ENCODE measurements around the gene EVA1C. TPM values are rescaled to one million over a fixed set of nuclear protein-coding genes. Genes with fewer than 3 reads are reported as not detected.
"Not testable (repeated sequence)": the region's sequence is repeated elsewhere in the genome, so short reads cannot be mapped to it uniquely, and the experiment has no call there.

Gene EVA1C
- polyA plus RNA-seq, 6 donors from 2014 or later, result 0.47 to 0.87 (median 0.57) TPM; not detected in 3

GRCh38 chr21:32482565-32483292, 70.2 kb downstream of the EVA1C start:
- peaks cover 0 to 3% (median 0%) of the 10 kb centered on the region in 7 donors for H3K9me3 Mint-ChIP-seq
- DNase-seq, result no peak

GRCh38 chr21:32483293-32483595, 70.7 kb downstream of the EVA1C start:
- H3K9me3 Mint-ChIP-seq, result peaks cover 0 to 3% (median 0%) of the 10 kb centered on the region in 7 donors
- ATAC-seq (ENCODE audit: low read depth in 2 of 2) (no peak), DNase-seq (no peak)
- no peak overlapping the region for H3K27ac Mint-ChIP-seq
- peaks cover 4 to 14% (median 9%) of the 10 kb centered on the region in 3 donors for H3K27me3 Mint-ChIP-seq
- peaks cover 0 to 4% of the 10 kb centered on the region in 2 donors for H3K36me3 Mint-ChIP-seq
- H3K4me1 Mint-ChIP-seq, result no peaks in the 10 kb centered on the region
- no peak overlapping the region for H3K4me3 Mint-ChIP-seq

More at GRCh38 chr21:32482565-32483292, 70.2 kb downstream of the EVA1C start:
- Mint-ChIP-seq H3K27me3 (peaks cover 4 to 14% (median 9%) of the 10 kb centered on the region in 3 donors), H3K27ac (peak overlapping the region in 1 of 6 donors; percentile 52), H3K4me3 (no peak overlapping the region), H3K4me1 (no peaks in the 10 kb centered on the region), H3K36me3 (peaks cover 0 to 4% of the 10 kb centered on the region in 2 donors)
- no peak for ATAC-seq (ENCODE audit: low read depth in 2 of 2)

DNA sequence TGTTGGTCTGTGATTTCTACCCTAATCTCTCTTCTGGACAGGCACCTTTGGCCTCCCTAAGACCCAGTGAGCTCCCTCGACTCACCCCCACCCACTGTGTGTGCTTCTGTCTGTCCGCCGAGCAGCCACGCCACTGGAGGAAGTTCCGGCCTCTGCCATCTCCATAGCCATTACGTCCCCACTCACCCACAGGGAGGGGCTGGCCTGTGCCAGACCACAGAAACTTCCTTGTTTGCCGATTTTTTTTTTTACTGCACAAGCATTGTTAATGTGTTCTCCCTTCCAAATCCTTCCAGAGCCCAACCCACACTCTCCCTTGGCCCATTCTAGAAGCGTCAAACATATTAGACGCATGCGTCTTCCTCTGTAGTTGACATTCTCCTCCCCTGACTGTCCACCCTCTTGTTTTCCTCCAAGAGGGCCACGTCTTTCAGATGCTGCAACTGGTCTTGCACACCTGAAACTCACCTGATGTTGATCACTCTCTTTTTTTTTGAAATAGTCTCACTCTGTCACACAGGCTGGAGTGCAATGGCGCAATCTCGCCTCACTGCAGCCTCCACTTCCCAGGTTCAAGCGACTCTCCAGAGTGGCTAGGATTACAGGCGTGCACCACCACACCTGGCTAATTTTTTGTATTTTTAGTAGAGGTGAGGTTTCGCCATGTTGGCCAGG, 72.3 kb downstream of the EVA1C start:
- Mint-ChIP-seq H3K9me3 (peaks cover 2 to 8% (median 6%) of the 10 kb centered on the region in 7 donors), H3K27me3 (peaks cover 4 to 14% (median 9%) of the 10 kb centered on the region in 3 donors), H3K4me3 (no peak overlapping the region), H3K36me3 (peaks cover 4 to 6% of the 10 kb centered on the region in 2 donors), H3K27ac (no peak overlapping the region), H3K4me1 (no peaks in the 10 kb centered on the region)
- DNase-seq (no peak), ATAC-seq (ENCODE audit: low read depth in 2 of 2) (no peak)

DNA sequence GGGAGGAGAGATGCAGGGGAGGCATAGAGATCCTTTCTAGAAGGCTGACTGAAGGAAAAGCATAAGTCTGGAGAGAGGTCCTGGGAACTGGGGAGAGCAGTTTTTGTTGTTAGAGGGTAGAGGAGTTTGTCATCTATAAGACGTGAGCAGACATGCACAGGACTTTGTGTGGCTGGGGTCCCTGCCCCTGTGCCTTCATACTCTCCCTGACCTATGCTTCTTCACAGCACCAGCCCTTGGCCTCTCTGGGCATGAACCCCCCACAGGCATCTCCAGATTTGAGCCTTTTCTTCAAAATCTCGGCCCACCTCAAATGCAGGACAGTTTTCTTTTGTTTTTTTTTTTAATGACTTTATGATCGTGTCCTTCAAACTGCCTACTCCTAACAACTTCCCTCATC, 79.9 kb downstream of the EVA1C start:
- no peak for ATAC-seq (ENCODE audit: low read depth in 2 of 2)
- Mint-ChIP-seq H3K27ac (no peak overlapping the region), H3K4me3 (no peak overlapping the region), H3K9me3 (peaks cover 2 to 10% (median 6%) of the 10 kb centered on the region in 7 donors), H3K36me3 (peaks cover 0 to 6% of the 10 kb centered on the region in 2 donors), H3K27me3 (peaks cover 0 to 6% (median 4%) of the 10 kb centered on the region in 3 donors), H3K4me1 (no peaks in the 10 kb centered on the region)
- no peak for DNase-seq

- Mint-ChIP-seq H3K9me3 (peaks cover 0 to 7% (median 0%) of the 10 kb centered on the region in 7 donors), H3K27me3 (peaks cover 0 to 6% (median 4%) of the 10 kb centered on the region in 3 donors), H3K4me3 (no peak overlapping the region), H3K4me1 (no peaks in the 10 kb centered on the region), H3K36me3 (no peaks in the 10 kb centered on the region), H3K27ac (no peak overlapping the region)
- no peak for ATAC-seq (ENCODE audit: low read depth in 2 of 2)
- no peak for DNase-seq
These were observed 82.6 kb downstream of the EVA1C start for GRCh38 chr21:32494934-32495709.

GRCh38 chr21:32496568-32496967, 84.1 kb downstream of the EVA1C start:
- Mint-ChIP-seq H3K9me3 (peaks cover 0 to 3% (median 0%) of the 10 kb centered on the region in 7 donors), H3K27ac (no peak overlapping the region), H3K4me1 (no peaks in the 10 kb centered on the region), H3K27me3 (no peaks in the 10 kb centered on the region), H3K36me3 (no peaks in the 10 kb centered on the region), H3K4me3 (no peak overlapping the region)
- no peak for ATAC-seq (ENCODE audit: low read depth in 2 of 2)
- DNase-seq, result no peak

- Mint-ChIP-seq H3K27ac (no peak overlapping the region), H3K27me3 (no peaks in the 10 kb centered on the region), H3K36me3 (no peaks in the 10 kb centered on the region), H3K4me3 (no peak overlapping the region), H3K4me1 (no peaks in the 10 kb centered on the region), H3K9me3 (peaks cover 0 to 3% (median 0%) of the 10 kb centered on the region in 7 donors)
- DNase-seq (no peak), ATAC-seq (ENCODE audit: low read depth in 2 of 2) (no peak)
These were observed 86.9 kb downstream of the EVA1C start for GRCh38 chr21:32499249-32500055.

DNA sequence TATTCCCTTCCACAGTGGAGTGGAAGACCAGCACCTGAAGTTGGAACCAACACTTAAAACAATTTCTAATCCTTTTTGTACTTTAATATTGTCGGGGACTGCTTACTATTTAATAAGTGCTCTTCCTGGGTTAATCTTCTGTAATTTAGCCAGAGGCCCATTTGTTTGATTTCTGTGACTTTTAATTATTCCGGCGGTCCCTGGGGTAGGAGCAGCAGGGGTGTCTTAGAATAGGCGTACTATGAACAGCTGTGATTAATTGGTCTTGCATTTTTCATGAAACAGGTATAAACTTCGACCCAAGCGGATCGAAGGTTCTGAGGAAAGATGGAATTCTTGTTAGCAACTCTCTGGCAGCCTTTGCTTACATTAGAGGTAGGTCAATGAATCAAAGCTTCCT, 91.1 kb downstream of the EVA1C start:
- not testable (repeated sequence) for H3K4me1 Mint-ChIP-seq; DNase-seq; H3K27me3 Mint-ChIP-seq; H3K4me3 Mint-ChIP-seq; H3K27ac Mint-ChIP-seq; H3K9me3 Mint-ChIP-seq; ATAC-seq (ENCODE audit: low read depth in 2 of 2); H3K36me3 Mint-ChIP-seq

GRCh38 chr21:32505767-32506166, 93.3 kb downstream of the EVA1C start:
- H3K27me3 Mint-ChIP-seq; H3K4me3 Mint-ChIP-seq; H3K27ac Mint-ChIP-seq; DNase-seq; ATAC-seq (ENCODE audit: low read depth in 2 of 2); H3K4me1 Mint-ChIP-seq; H3K36me3 Mint-ChIP-seq: not testable (repeated sequence)
- H3K9me3 Mint-ChIP-seq, result peaks cover 0 to 13% (median 0%) of the 10 kb centered on the region in 7 donors

DNA sequence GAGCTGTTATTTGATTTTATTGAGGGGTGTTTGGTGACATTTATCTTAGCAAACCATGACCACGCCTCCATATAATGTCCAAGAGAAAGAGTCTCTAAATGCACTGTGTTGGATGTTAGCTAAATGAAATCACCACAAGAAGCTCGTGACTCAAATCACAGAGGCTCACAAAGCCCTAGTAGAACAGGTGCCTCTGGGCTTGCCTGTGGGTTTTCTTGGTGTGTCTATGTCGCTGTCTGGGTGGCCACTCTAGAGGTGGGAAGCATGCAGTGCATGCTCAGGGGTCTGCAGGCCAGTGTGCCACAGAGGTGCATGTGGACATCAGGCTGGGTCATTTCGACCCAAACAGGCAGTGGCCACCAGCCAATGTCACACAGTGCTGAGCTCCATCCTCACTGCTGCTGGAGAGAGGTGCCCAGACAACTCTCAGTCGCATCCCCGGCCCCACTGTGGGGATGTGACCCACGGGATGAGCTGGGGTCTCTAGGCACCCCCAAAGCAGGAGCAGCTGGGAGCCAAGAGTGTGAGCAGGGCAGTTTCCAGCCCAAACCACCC, 94.0 kb downstream of the EVA1C start:
- not testable (repeated sequence) for ATAC-seq (ENCODE audit: low read depth in 2 of 2); H3K27ac Mint-ChIP-seq
- peaks cover 0 to 13% (median 0%) of the 10 kb centered on the region in 7 donors for H3K9me3 Mint-ChIP-seq

GRCh38 chr21:32507342-32507919, 94.9 kb downstream of the EVA1C start:
- Mint-ChIP-seq H3K27ac (no peak overlapping the region), H3K27me3 (peaks cover 0 to 5% (median 4%) of the 10 kb centered on the region in 3 donors), H3K4me1 (no peaks in the 10 kb centered on the region), H3K4me3 (no peak overlapping the region), H3K36me3 (no peaks in the 10 kb centered on the region), H3K9me3 (peaks cover 0 to 13% (median 0%) of the 10 kb centered on the region in 7 donors)
- DNase-seq, result no peak
- no peak for ATAC-seq (ENCODE audit: low read depth in 2 of 2)

More for the DNA sequence above, 94.0 kb downstream of the EVA1C start:
- not testable (repeated sequence) for H3K4me1 Mint-ChIP-seq, H3K27me3 Mint-ChIP-seq, H3K36me3 Mint-ChIP-seq, DNase-seq, H3K4me3 Mint-ChIP-seq

DNA sequence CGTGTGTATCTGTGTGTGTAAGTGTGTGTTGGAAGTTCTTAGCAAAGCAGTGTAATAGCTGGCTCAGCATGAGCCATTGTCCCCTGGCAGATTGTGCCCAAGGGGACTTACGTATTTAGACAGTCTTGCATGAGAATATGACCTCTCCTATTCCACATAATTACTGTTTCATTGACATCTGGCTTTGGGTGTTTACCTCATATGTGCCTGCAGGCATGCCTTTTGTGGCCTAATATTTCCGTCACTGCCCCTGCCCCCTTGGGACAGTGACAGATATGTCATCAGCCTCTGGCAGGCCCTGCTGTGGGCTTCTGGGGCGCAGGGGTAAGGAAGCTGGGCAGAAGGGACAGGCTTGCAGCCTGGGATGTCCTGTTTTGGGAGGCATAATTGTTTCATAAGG, 95.5 kb downstream of the EVA1C start:
- not testable (repeated sequence) for H3K27ac Mint-ChIP-seq; ATAC-seq (ENCODE audit: low read depth in 2 of 2); H3K36me3 Mint-ChIP-seq; DNase-seq; H3K27me3 Mint-ChIP-seq; H3K4me3 Mint-ChIP-seq; H3K4me1 Mint-ChIP-seq
- peaks cover 0 to 13% (median 0%) of the 10 kb centered on the region in 7 donors for H3K9me3 Mint-ChIP-seq
